GM12873 (cell line): Measurements from ENCODE around the gene SACM1L.

Experiments used
- CTCF ChIP-seq: IDR thresholded peaks from 2 replicates; pipeline ENCODE4 v1.5.1; 2012; ENCODE audit warnings: low read depth, mild to moderate bottlenecking, moderate library complexity, low read length, control low read depth; ENCODE audit not compliant: insufficient read depth; ENCODE audit errors: missing control alignments

The SACM1L gene

GRCh38 chr3:45688194-45688881 is 858 bp upstream of the SACM1L start:
- TF ChIP-seq CTCF = no peak

- TF ChIP-seq CTCF = no peak
These were observed 570 bp downstream of the SACM1L start for GRCh38 chr3:45689787-45690145.

- peak; percentile 35 for TF ChIP-seq CTCF
These were observed 1.3 kb downstream of the SACM1L start for GRCh38 chr3:45690336-45691035.

GRCh38 chr3:45691842-45692241 is 2.6 kb downstream of the SACM1L start:
- TF ChIP-seq CTCF = no peak

- no peak for TF ChIP-seq CTCF
These were observed 3.7 kb downstream of the SACM1L start for GRCh38 chr3:45692866-45693265.

- peak; percentile 30 for TF ChIP-seq CTCF
These were observed 4.8 kb downstream of the SACM1L start for GRCh38 chr3:45693941-45694521.

GRCh38 chr3:45700570-45701073 is 11.4 kb downstream of the SACM1L start:
- no peak for TF ChIP-seq CTCF
